DOHH2 (cell line): ENCODE data around the gene METTL3.

ENCODE experiments used
- H3F3A ChIP-seq: fragments of 200-600 bp; sonication (generic), shearing (Covaris generic); 2 replicates; pipeline ENCODE4 v1.6.0; 2016; ENCODE audit warnings: antibody characterized with exemption, mild to moderate bottlenecking; ENCODE audit not compliant: control insufficient read depth, insufficient read depth
- H3K27ac ChIP-seq: fragments of 200-600 bp; sonication (generic); 2 replicates; pipeline ENCODE4 v1.5.1; 2014; ENCODE audit warnings: low read depth, mild to moderate bottlenecking, low read length, moderate library complexity
- H3K27me3 ChIP-seq: fragments of 200-600 bp; sonication (generic); 2 replicates; pipeline ENCODE4 v1.6.1; 2014; ENCODE audit warnings: mild to moderate bottlenecking, low read length, mixed read lengths; ENCODE audit not compliant: control insufficient read depth
- H3K36me3 ChIP-seq: fragments of 200-600 bp; sonication (generic); 2 replicates; pipeline ENCODE4 v1.6.1; 2014; ENCODE audit warnings: mild to moderate bottlenecking, low read length, moderate library complexity, mixed read lengths; ENCODE audit not compliant: control insufficient read depth
- H3K4me1 ChIP-seq: fragments of 200-600 bp; sonication (generic); 2 replicates; pipeline ENCODE4 v1.6.1; 2014; ENCODE audit warnings: mild to moderate bottlenecking, low read length, mixed read lengths; ENCODE audit not compliant: control insufficient read depth
- H3K4me2 ChIP-seq: fragments of 200-600 bp; sonication (generic); 2 replicates; pipeline ENCODE4 v1.6.0; 2014; ENCODE audit warnings: mild to moderate bottlenecking, low read length, moderate library complexity
- H3K4me3 ChIP-seq: fragments of 200-600 bp; sonication (generic); 2 replicates; pipeline ENCODE4 v1.5.1; 2014; ENCODE audit warnings: mild to moderate bottlenecking, low read length, mixed read lengths
- H3K79me2 ChIP-seq: fragments of 200-600 bp; sonication (generic); 2 replicates; pipeline ENCODE4 v1.6.1; 2014; ENCODE audit warnings: mild to moderate bottlenecking, low read length, mixed read lengths; ENCODE audit not compliant: control insufficient read depth
- H3K9me2 ChIP-seq: fragments of 200-600 bp; sonication (generic); replicated peaks from 2 replicates; pipeline ENCODE4 v1.6.1; 2014; ENCODE audit warnings: mild to moderate bottlenecking, low read length, mixed read lengths; ENCODE audit not compliant: control insufficient read depth
- H3K9me3 ChIP-seq: fragments of 200-600 bp; sonication (generic); 2 replicates; pipeline ENCODE4 v1.6.1; 2014; ENCODE audit warnings: antibody characterized with exemption, low read length, mixed read lengths; ENCODE audit not compliant: control insufficient read depth, insufficient read depth
- H4K20me1 ChIP-seq: fragments of 200-600 bp; sonication (generic); 2 replicates; pipeline ENCODE4 v1.6.0; 2014; ENCODE audit warnings: low read depth, mild to moderate bottlenecking, antibody characterized with exemption, low read length, moderate library complexity; ENCODE audit not compliant: control insufficient read depth, insufficient read depth
- CTCF ChIP-seq: fragments of 200-600 bp; sonication (generic); IDR thresholded peaks from one replicate; pipeline ENCODE4 v1.5.1; 2014; ENCODE audit warnings: antibody characterized with exemption, mild to moderate bottlenecking, low read depth, low read length; ENCODE audit not compliant: poor library complexity, severe bottlenecking
- EZH2phosphoT487 ChIP-seq: fragments of 200-600 bp; sonication (generic); IDR thresholded peaks from 2 replicates; pipeline ENCODE4 v1.6.1; 2017; ENCODE audit warnings: borderline replicate concordance, mild to moderate bottlenecking, antibody characterized with exemption, low read length, moderate library complexity, mixed read lengths

The METTL3 gene

DNA sequence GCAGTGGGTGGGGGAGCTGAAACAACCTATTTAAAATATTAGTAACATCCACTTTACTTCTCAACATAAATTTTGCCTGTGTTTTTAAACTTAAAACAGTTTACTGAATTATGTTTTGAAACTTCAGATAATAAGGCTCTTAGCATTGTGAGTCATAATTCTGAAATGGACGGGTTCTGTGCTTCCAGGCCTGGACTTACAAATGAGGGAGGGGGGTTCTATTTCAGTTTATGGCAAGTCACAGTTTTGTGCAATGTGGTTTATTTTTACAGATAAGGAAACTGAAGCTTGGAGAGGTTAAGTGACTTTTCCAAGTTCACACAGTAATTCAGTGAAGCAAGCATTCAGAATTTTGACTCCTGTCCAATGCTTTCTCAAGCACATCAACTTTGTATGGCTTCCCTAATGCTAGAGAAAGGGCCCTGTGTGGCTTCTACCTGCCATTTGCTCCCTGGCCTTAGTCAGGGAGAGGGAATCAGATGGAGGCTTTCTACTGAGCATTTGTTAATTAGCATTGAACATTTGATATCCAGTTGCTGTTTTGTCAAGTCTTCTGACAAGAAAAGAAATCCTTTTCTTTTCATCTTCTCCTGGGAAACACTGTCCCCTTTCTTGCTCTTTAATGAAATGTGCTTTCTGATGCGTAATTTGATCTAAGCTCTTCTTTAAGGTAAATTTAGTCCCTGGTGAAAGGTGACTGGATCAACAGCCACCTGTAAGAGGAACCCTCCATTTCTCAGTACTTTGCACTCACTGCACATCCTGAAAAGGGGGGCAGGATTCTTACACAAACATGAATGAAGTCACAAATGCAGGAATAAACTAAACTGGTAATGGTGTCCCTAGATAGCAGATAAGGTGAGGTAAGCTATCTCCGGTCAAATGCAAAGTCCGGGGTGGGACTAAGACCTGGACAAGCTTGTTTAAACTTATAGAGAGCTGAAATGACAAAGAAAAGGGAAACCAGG, 17.5 kb upstream of the METTL3 start:
- TF ChIP-seq EZH2phosphoT487 (no peak), CTCF (no peak)
- H3K9me2 ChIP-seq = no peaks in the 10 kb centered on the region
- no peak overlapping the region for H3K4me3 ChIP-seq
- H3K9me3 ChIP-seq = no peaks in the 10 kb centered on the region
- H3F3A ChIP-seq = peaks cover 13% of the 10 kb centered on the region
- H3K4me2 ChIP-seq = peak overlapping the region; percentile 30
- peaks cover 5% of the 10 kb centered on the region for H3K27me3 ChIP-seq
- no peaks in the 10 kb centered on the region for H4K20me1 ChIP-seq
- peaks cover 4% of the 10 kb centered on the region for H3K79me2 ChIP-seq
- H3K4me1 ChIP-seq = peaks cover 36% of the 10 kb centered on the region
- H3K27ac ChIP-seq = 0 out of 2 replicates have a peak overlapping the region, but pooled peaks have one; percentile 1
- 0 out of 2 replicates have a peak, but pooled peaks cover 4% of the 10 kb centered on the region for H3K36me3 ChIP-seq

DNA sequence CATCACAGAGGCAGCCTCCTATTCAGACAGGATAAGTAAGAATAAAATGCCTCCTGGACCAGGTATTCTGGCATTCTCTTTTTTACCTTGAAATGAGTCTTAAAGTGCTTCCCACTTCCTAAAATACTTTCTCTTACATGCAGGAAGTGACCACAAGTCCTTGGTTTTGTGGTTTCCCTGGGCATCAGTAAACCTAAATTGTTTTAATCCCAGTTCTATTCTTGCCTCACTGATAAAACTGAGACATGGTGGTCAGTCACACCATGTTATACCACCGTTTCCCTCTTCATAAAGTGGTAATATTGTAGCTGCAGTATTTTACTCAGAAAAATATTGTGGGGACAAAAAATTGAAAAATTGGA, 16.2 kb upstream of the METTL3 start:
- peaks cover 4% of the 10 kb centered on the region for H3K79me2 ChIP-seq
- H3K27me3 ChIP-seq = no peaks in the 10 kb centered on the region
- 0 out of 2 replicates have a peak, but pooled peaks cover 4% of the 10 kb centered on the region for H3K36me3 ChIP-seq
- H3K9me2 ChIP-seq = no peaks in the 10 kb centered on the region
- peak overlapping the region; percentile 86 for H3K4me3 ChIP-seq
- peak overlapping the region; percentile 78 for H3K27ac ChIP-seq
- H3F3A ChIP-seq = peaks cover 13% of the 10 kb centered on the region
- no peaks in the 10 kb centered on the region for H3K9me3 ChIP-seq
- peak overlapping the region; percentile 98 for H3K4me2 ChIP-seq
- H4K20me1 ChIP-seq = no peaks in the 10 kb centered on the region
- TF ChIP-seq EZH2phosphoT487 = no peak
- TF ChIP-seq CTCF = no peak
- H3K4me1 ChIP-seq = peaks cover 36% of the 10 kb centered on the region

DNA sequence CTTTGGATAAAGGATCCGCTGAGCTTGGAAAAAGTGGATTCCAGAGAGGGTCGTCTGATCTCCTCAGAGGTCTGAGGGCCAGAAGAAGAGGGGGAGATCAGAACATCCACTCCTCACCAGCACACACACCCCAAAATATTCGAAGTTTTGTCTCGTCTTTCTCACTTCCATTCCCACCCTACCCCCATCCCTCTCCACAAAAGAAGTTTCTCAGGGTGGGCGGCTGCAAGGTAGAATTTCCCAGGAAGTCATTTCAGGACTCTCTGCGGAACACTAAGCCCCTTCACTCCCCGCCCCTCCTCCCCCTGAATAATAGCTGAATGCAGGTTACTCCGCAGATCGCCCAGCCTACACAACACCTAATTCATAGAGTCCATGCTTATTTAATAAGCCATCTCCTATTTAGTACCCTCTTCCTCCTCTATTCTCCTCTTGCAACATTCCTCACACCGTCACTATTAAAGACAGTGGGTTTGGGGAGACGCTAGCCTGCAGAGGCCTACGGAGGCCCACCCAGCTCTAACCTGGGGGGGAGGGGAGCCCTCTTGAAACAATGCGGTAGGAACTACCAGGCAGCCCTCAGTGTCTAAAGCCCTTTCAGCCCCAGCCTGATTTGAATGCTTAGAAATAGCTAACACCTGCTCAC, 15.7 kb upstream of the METTL3 start:
- no peaks in the 10 kb centered on the region for H3K27me3 ChIP-seq
- H3K4me3 ChIP-seq = peak overlapping the region; percentile 86
- 0 out of 2 replicates have a peak, but pooled peaks cover 4% of the 10 kb centered on the region for H3K36me3 ChIP-seq
- H3K4me2 ChIP-seq = peak overlapping the region; percentile 98
- H4K20me1 ChIP-seq = no peaks in the 10 kb centered on the region
- H3K79me2 ChIP-seq = peaks cover 4% of the 10 kb centered on the region
- H3K9me3 ChIP-seq = no peaks in the 10 kb centered on the region
- H3K4me1 ChIP-seq = peaks cover 36% of the 10 kb centered on the region
- no peak for TF ChIP-seq CTCF
- TF ChIP-seq EZH2phosphoT487 = no peak
- no peaks in the 10 kb centered on the region for H3K9me2 ChIP-seq
- H3F3A ChIP-seq = peaks cover 13% of the 10 kb centered on the region
- H3K27ac ChIP-seq = peak overlapping the region; percentile 78
